A549 (cell line): ENCODE results near the gene KRT13. TPM values are rescaled to one million over a fixed set of nuclear protein-coding genes. Genes with fewer than 3 reads are reported as not detected.

ENCODE experiments used
- ATAC-seq, 2 experiments: fragments of 200-7000 bp in 1 of 2; fragments of >200 bp in 1 of 2; cut with Nextera tagmentation in 1 of 2; cut with Tn5 transposase in 1 of 2; 3 replicates each; pipeline versions ENCODE4 v1.8.0 to v1.9.1; 2018 to 2020; ENCODE audit warnings: mild to moderate bottlenecking in 1 of 2, moderate library complexity in 1 of 2
- CTCF ChIA-PET: fragments of 300-600 bp; sonication (Branson Sonifier 250); formaldehyde crosslinking; extraction: SDS; loops from one replicate; lab custom pipeline; 2021; ENCODE audit warnings: antibody characterized with exemption, inconsistent platforms; lab: Yijun Ruan, JAX
- POLR2A ChIA-PET: fragments of 350-600 bp; formaldehyde crosslinking; extraction: SDS; loops from one replicate; lab custom pipeline; 2021; ENCODE audit warnings: antibody characterized with exemption, inconsistent platforms; lab: Yijun Ruan, JAX
- DNase-seq, 2 experiments: peaks; one replicate each; pipeline versions ENCODE4 v3.0.0 to v3.0.0-alpha.2; 2011 to 2016; ENCODE audit warnings: low read depth in 1 of 2, low spot score in 1 of 2
- FAIRE-seq: peaks from 2 replicates; lab custom pipeline; 2011; peaks lifted over from hg19 to GRCh38; lab: Jason Lieb, UNC
- H3K27ac ChIP-seq, 2 experiments: fragments of >200 bp; sonication (Bioruptor Twin); formaldehyde crosslinking; 3 replicates each; pipeline ENCODE4 v1.5.1; 2016 to 2017
- H3K4me1 ChIP-seq: fragments of >200 bp; sonication (Bioruptor Twin); formaldehyde crosslinking; 3 replicates; pipeline ENCODE4 v1.6.1; 2016
- H3K4me2 ChIP-seq: fragments of >200 bp; sonication (Bioruptor Twin); formaldehyde crosslinking; 3 replicates; pipeline ENCODE4 v1.6.1; 2016
- H3K4me3 ChIP-seq: fragments of >200 bp; sonication (Bioruptor Twin); formaldehyde crosslinking; 3 replicates; pipeline ENCODE4 v1.5.1; 2016
- H3K9me3 ChIP-seq: fragments of >200 bp; sonication (Bioruptor Twin); formaldehyde crosslinking; 3 replicates; pipeline ENCODE4 v1.6.1; 2016
- ATOH8 ChIP-seq: fragments of 250-450 bp; sonication (Bioruptor Pico); IDR thresholded peaks from 2 replicates; pipeline ENCODE4 v1.5.0; 2020; ENCODE audit warnings: low read depth, mild to moderate bottlenecking, moderate library complexity
- CBX2 ChIP-seq: fragments of 200-600 bp; sonication (generic); IDR thresholded peaks from 2 replicates; pipeline ENCODE4 v1.6.1; 2016; ENCODE audit warnings: low read depth, mild to moderate bottlenecking, borderline replicate concordance
- CEBPB ChIP-seq, 2 experiments: fragments of >200 bp in 1 of 2; sonication (Bioruptor Twin) in 1 of 2; formaldehyde crosslinking in 1 of 2; IDR thresholded peaks; 2 replicates each; pipeline ENCODE4 v1.6.1; 2012 to 2016
- E2F6 ChIP-seq: IDR thresholded peaks from 2 replicates; pipeline ENCODE4 v1.6.1; 2012; ENCODE audit warnings: low read depth, borderline replicate concordance
- FOSL2 ChIP-seq, 2 experiments: fragments of 450-650 bp in 1 of 2; fragments of >200 bp in 1 of 2; sonication (Bioruptor Twin) in 1 of 2; formaldehyde crosslinking; IDR thresholded peaks; 2 replicates each; pipeline versions ENCODE4 v1.5.0 to v1.6.1; 2016 to 2020; ENCODE audit warnings: mild to moderate bottlenecking in 1 of 2, moderate library complexity in 1 of 2
- FOXS1 ChIP-seq: fragments of 250-450 bp; sonication (Bioruptor Pico); IDR thresholded peaks from 2 replicates; pipeline ENCODE4 v1.5.0; 2020; ENCODE audit warnings: mild to moderate bottlenecking, moderate library complexity
- GATA3 ChIP-seq: IDR thresholded peaks from 2 replicates; pipeline ENCODE4 v1.6.1; 2012; ENCODE audit warnings: borderline replicate concordance
- HDAC2 ChIP-seq: fragments of 200-600 bp; sonication (generic); IDR thresholded peaks from 2 replicates; pipeline ENCODE4 v1.6.1; 2016
- HEYL ChIP-seq: fragments of 250-450 bp; sonication (Bioruptor Pico); IDR thresholded peaks from 2 replicates; pipeline ENCODE4 v1.8.0; 2021; ENCODE audit warnings: mild to moderate bottlenecking, moderate library complexity
- HMGXB4 ChIP-seq: fragments of 250-450 bp; sonication (Bioruptor Pico); IDR thresholded peaks from 2 replicates; pipeline ENCODE4 v1.5.0; 2021; ENCODE audit warnings: mild to moderate bottlenecking, moderate library complexity, borderline replicate concordance
- JUN ChIP-seq, 2 experiments: fragments of >200 bp; sonication (Bioruptor Twin); formaldehyde crosslinking; IDR thresholded peaks; 2 replicates in 1 of 2; 3 replicates in 1 of 2; pipeline ENCODE4 v1.6.1; 2016 to 2017
- KDM1A ChIP-seq: fragments of 200-600 bp; sonication (generic); IDR thresholded peaks from 2 replicates; pipeline ENCODE4 v1.6.1; 2016; ENCODE audit warnings: low read depth, mild to moderate bottlenecking
- KDM5A ChIP-seq: fragments of 200-600 bp; sonication (generic); IDR thresholded peaks from 2 replicates; pipeline ENCODE4 v1.6.1; 2016; ENCODE audit warnings: antibody characterized with exemption, mild to moderate bottlenecking
- MAFK ChIP-seq: fragments of 450-650 bp; IDR thresholded peaks from 2 replicates; pipeline ENCODE4 v1.6.1; 2014; ENCODE audit not compliant: partially characterized antibody
- NR3C1 ChIP-seq: fragments of >200 bp; sonication (Bioruptor Twin); formaldehyde crosslinking; IDR thresholded peaks from 3 replicates; pipeline ENCODE4 v1.6.1; 2017
- POLR2AphosphoS2 ChIP-seq: conservative IDR thresholded peaks from 2 replicates; pipeline ENCODE4 v1.6.1; 2012; ENCODE audit warnings: low read length, improper control_type of control experiment, inconsistent platforms
- RCOR1 ChIP-seq: fragments of 150-350 bp; IDR thresholded peaks from 2 replicates; pipeline ENCODE4 v1.6.1; 2014; ENCODE audit warnings: antibody characterized with exemption, low read length, low read depth
- RNF2 ChIP-seq: fragments of 200-600 bp; sonication (generic); IDR thresholded peaks from 2 replicates; pipeline ENCODE4 v1.6.1; 2016; ENCODE audit warnings: low read depth, mild to moderate bottlenecking, antibody characterized with exemption, moderate library complexity, borderline replicate concordance
- SMC3 ChIP-seq: fragments of >200 bp; sonication (Bioruptor Twin); formaldehyde crosslinking; IDR thresholded peaks from 3 replicates; pipeline ENCODE4 v1.6.1; 2018; ENCODE audit warnings: inconsistent platforms
- TFCP2L1 ChIP-seq: fragments of 250-450 bp; sonication (Bioruptor Pico); IDR thresholded peaks from 2 replicates; pipeline ENCODE4 v1.5.0; 2021; ENCODE audit warnings: mild to moderate bottlenecking
- TP53 ChIP-seq: fragments of 250-450 bp; sonication (Bioruptor Pico); IDR thresholded peaks from 2 replicates; pipeline ENCODE4 v1.5.0; 2021; ENCODE audit warnings: mild to moderate bottlenecking, moderate library complexity
- ZNF302 ChIP-seq: fragments of 250-450 bp; sonication (Bioruptor Pico); IDR thresholded peaks from 2 replicates; pipeline ENCODE4 v1.9.0; 2021; ENCODE audit warnings: inconsistent platforms, mild to moderate bottlenecking, moderate library complexity
- ZSCAN20 ChIP-seq: fragments of 250-450 bp; sonication (Bioruptor Pico); IDR thresholded peaks from 2 replicates; pipeline ENCODE4 v1.8.0; 2022; ENCODE audit warnings: mild to moderate bottlenecking, moderate library complexity
- WGBS: methylation state at CpG from one replicate; pipeline ENCODE4 v1.1.6; 2017; ENCODE audit errors: missing lambda C conversion rate; 5-methylcytosine and 5-hydroxymethylcytosine counted together
- polyA plus RNA-seq, 4 experiments: library from polyadenylated mRNA; depleted of rRNA in 3 of 4; stranded (reverse); fragments of >200 nt; fragmentation: RNase III in 1 of 4; extraction: RNeasy Plus Mini Kit Qiagen cat#74134 plus additional on column Dnase treatment in 1 of 4; gene quantifications; 2 replicates in 3 of 4; 3 replicates in 1 of 4; pipeline ENCODE4 v1.2.3, GENCODE V29; 2011 to 2017

KRT13 gene
- polyA plus RNA-seq, 2 of the 4 experiments (the other 2 are of a cell fraction) = 0.06 TPM; not detected in 1

GRCh38 chr17:41504246-41504977 is 1.0 kb downstream of the KRT13 start:
- peaks cover 11% of the 10 kb centered on the region for H3K4me1 ChIP-seq
- CTCF ChIA-PET = interaction anchor here (0.8 to 20.5 kb wide), 8 partner anchors 8 to 647 kb away, joined by 3 to 163 read pairs (median 6); partner anchors contain the start of gene KRT15

GRCh38 chr17:41503202-41503601 is 2.2 kb downstream of the KRT13 start:
- Histone ChIP-seq H3K4me2 (no peak overlapping the region), H3K4me3 (no peak overlapping the region), H3K4me1 (peaks cover 11% of the 10 kb centered on the region), H3K27ac (no peak overlapping the region)
- ChIA-PET CTCF (interaction anchor here (0.8 to 20.5 kb wide), 7 partner anchors 8 to 646 kb away, joined by 3 to 163 read pairs (median 5); partner anchors contain the start of gene KRT15), POLR2A (no interaction called here)
- no peak for TF ChIP-seq POLR2AphosphoS2
- TF ChIP-seq FOSL2 (IDR thresholded peaks at IDR 0.05) = no peak
- no peak for TF ChIP-seq FOSL2 (CRISPR knock-in tag; IDR thresholded peaks at IDR 0.05)
- no peak for TF ChIP-seq GATA3
- TF ChIP-seq HDAC2 = no peak
- TF ChIP-seq MAFK = no peak
- no peak for TF ChIP-seq JUN (IDR thresholded peaks at IDR 0.05)
- no peak for TF ChIP-seq ZSCAN20 (CRISPR knock-in tag)
- TF ChIP-seq E2F6 = no peak
- TF ChIP-seq ATOH8 = no peak
- no peak for TF ChIP-seq HEYL (CRISPR knock-in tag)
- no peak for TF ChIP-seq TFCP2L1
- no peak for TF ChIP-seq KDM1A
- TF ChIP-seq, all 56 proteins: peak for 0
- ATAC-seq (no peak), DNase-seq (no peak), FAIRE-seq (no peak)
- WGBS = 84% methylated on average over 9 of the region's 9 CpGs
- no peaks in the 10 kb centered on the region for H3K9me3 ChIP-seq

More at GRCh38 chr17:41504246-41504977, 1.0 kb downstream of the KRT13 start:
- 68% methylated on average over 8 of the region's 8 CpGs for WGBS
- H3K27ac ChIP-seq = no peak overlapping the region
- no peak for FAIRE-seq
- no peak for DNase-seq
- H3K4me2 ChIP-seq = no peak overlapping the region
- no peak overlapping the region for H3K4me3 ChIP-seq
- H3K9me3 ChIP-seq = no peaks in the 10 kb centered on the region
- no peak for TF ChIP-seq RNF2
- no peak for TF ChIP-seq NR3C1
- no peak for TF ChIP-seq FOXS1
- no peak for TF ChIP-seq KDM5A
- no peak for TF ChIP-seq MAFK
- TF ChIP-seq HMGXB4 (CRISPR knock-in tag) = no peak
- TF ChIP-seq ZSCAN20 (CRISPR knock-in tag) = no peak
- TF ChIP-seq TFCP2L1 = no peak
- no peak for TF ChIP-seq ATOH8
- no peak for TF ChIP-seq KDM1A
- TF ChIP-seq CBX2 = no peak
- no peak for TF ChIP-seq FOSL2 (IDR thresholded peaks at IDR 0.05)
- TF ChIP-seq FOSL2 (CRISPR knock-in tag; IDR thresholded peaks at IDR 0.05) = no peak
- TF ChIP-seq SMC3 = no peak
- no peak for TF ChIP-seq ZNF302 (CRISPR knock-in tag)
- no peak for TF ChIP-seq E2F6
- no peak for TF ChIP-seq RCOR1
- no peak for TF ChIP-seq GATA3
- TF ChIP-seq CEBPB (IDR thresholded peaks at IDR 0.05) = no peak
- no peak for TF ChIP-seq TP53 (CRISPR knock-in tag)
- TF ChIP-seq, all 56 proteins: peak for 0
- POLR2A ChIA-PET = interaction anchor here (1.5 kb wide), 1 partner anchor 26 kb away, joined by 3 read pairs; no protein-coding TSS in a partner anchor
- ATAC-seq = no peak
